Measurements from ENCODE around the gene OR4K14. TPM values are rescaled to one million over a fixed set of nuclear protein-coding genes. Genes with fewer than 3 reads are reported as not detected.

Gene OR4K14
- total RNA-seq = not detected
- not detected for polyA plus RNA-seq
- long read RNA-seq, donor 1 = 0 reads
- long read RNA-seq, donor 2 = 0 reads
- long read RNA-seq, donor 3 = 0 reads
- long read RNA-seq, donor 4 = 0 reads

- Histone ChIP-seq H3K4me3 (ENCODE audit: low read length) (no peak within 1 kb of the TSS), H3K4me1 (ENCODE audit: control insufficient read depth, insufficient read depth, low read length) (no peaks in the 10 kb centered on the region), H3K27ac (ENCODE audit: low read length) (no peak within 1 kb of the TSS), H3K27me3 (ENCODE audit: control insufficient read depth, insufficient read depth) (no peaks in the 10 kb centered on the region), H3K9me3 (ENCODE audit: control insufficient read depth, low read length) (peaks cover 2% of the 10 kb centered on the region)
- intact Hi-C loops (cut with DNase I) = no loop called here
- WGBS = 59% methylated on average over 2 of the region's 2 CpGs
- ATAC-seq = no peak
- DNase-seq = no peak
Observed at GRCh38 chr14:20019257-20019865, at the start of gene OR4K14. Gene OR4K14 (minus strand): TSS chr14:20019307. CDS start chr14:20015193, 4,114 bp downstream.

GRCh38 chr14:20059745-20060144 is 40.6 kb upstream of the OR4K14 start, which contains the start of gene OR4L1:
Gene OR4L1 (plus strand): TSS chr14:20060045. CDS start chr14:20060045, 0 bp downstream.
- DNase-seq = no peak
- no peak for ATAC-seq
- intact Hi-C loops (cut with DNase I) = no loop called here
- no peak within 1 kb of the TSS for H3K4me3 ChIP-seq (ENCODE audit: low read length)
- no peaks in the 10 kb centered on the region for H3K4me1 ChIP-seq (ENCODE audit: control insufficient read depth, insufficient read depth, low read length)
- H3K27ac ChIP-seq (ENCODE audit: low read length) = no peak within 1 kb of the TSS
- peaks cover 2% of the 10 kb centered on the region for H3K9me3 ChIP-seq (ENCODE audit: control insufficient read depth, low read length)
- no peaks in the 10 kb centered on the region for H3K27me3 ChIP-seq (ENCODE audit: control insufficient read depth, insufficient read depth)
- 55% methylated on average over 2 of the region's 2 CpGs for WGBS

GRCh38 chr14:20048202-20048601 is 29.1 kb upstream of the OR4K14 start:
- H3K27ac ChIP-seq (ENCODE audit: low read length) = no peak overlapping the region
- no peaks in the 10 kb centered on the region for H3K27me3 ChIP-seq (ENCODE audit: control insufficient read depth, insufficient read depth)
- intact Hi-C loops (cut with DNase I) = no loop called here
- H3K9me3 ChIP-seq (ENCODE audit: control insufficient read depth, low read length) = no peaks in the 10 kb centered on the region
- ATAC-seq = no peak
- 48% methylated on average over 1 of the region's 1 CpG for WGBS
- H3K4me3 ChIP-seq (ENCODE audit: low read length) = no peak overlapping the region
- no peak for DNase-seq
- no peaks in the 10 kb centered on the region for H3K4me1 ChIP-seq (ENCODE audit: control insufficient read depth, insufficient read depth, low read length)

- Histone ChIP-seq H3K9me3 (ENCODE audit: control insufficient read depth, low read length) (no peaks in the 10 kb centered on the region), H3K4me1 (ENCODE audit: control insufficient read depth, insufficient read depth, low read length) (no peaks in the 10 kb centered on the region), H3K27me3 (ENCODE audit: control insufficient read depth, insufficient read depth) (no peaks in the 10 kb centered on the region), H3K27ac (ENCODE audit: low read length) (no peak overlapping the region), H3K4me3 (ENCODE audit: low read length) (no peak overlapping the region)
- ATAC-seq (no peak), DNase-seq (no peak)
- 66% methylated on average over 5 of the region's 5 CpGs for WGBS
- intact Hi-C loops (cut with DNase I) = no loop called here
Observed at GRCh38 chr14:20044243-20044642, 25.1 kb upstream of the OR4K14 start.

- Histone ChIP-seq H3K4me1 (ENCODE audit: control insufficient read depth, insufficient read depth, low read length) (no peaks in the 10 kb centered on the region), H3K27ac (ENCODE audit: low read length) (no peak within 1 kb of the TSS), H3K9me3 (ENCODE audit: control insufficient read depth, low read length) (no peaks in the 10 kb centered on the region), H3K27me3 (ENCODE audit: control insufficient read depth, insufficient read depth) (no peaks in the 10 kb centered on the region), H3K4me3 (ENCODE audit: low read length) (no peak within 1 kb of the TSS)
- DNase-seq (no peak), ATAC-seq (no peak)
- WGBS = 92% methylated on average over 4 of the region's 4 CpGs
- intact Hi-C loops (cut with DNase I) = no loop called here
Observed at GRCh38 chr14:20035938-20036337, 16.8 kb upstream of the OR4K14 start, which contains the start of gene OR4K13. Gene OR4K13 (minus strand): TSS chr14:20036038. CDS start chr14:20034758, 1,280 bp downstream.

GRCh38 chr14:20035449-20035848 is 16.3 kb upstream of the OR4K14 start:
- ATAC-seq = no peak
- Histone ChIP-seq H3K27ac (ENCODE audit: low read length) (no peak overlapping the region), H3K9me3 (ENCODE audit: control insufficient read depth, low read length) (no peaks in the 10 kb centered on the region), H3K27me3 (ENCODE audit: control insufficient read depth, insufficient read depth) (no peaks in the 10 kb centered on the region), H3K4me1 (ENCODE audit: control insufficient read depth, insufficient read depth, low read length) (no peaks in the 10 kb centered on the region), H3K4me3 (ENCODE audit: low read length) (no peak overlapping the region)
- WGBS = 62% methylated on average over 3 of the region's 3 CpGs
- no peak for DNase-seq
- intact Hi-C loops (cut with DNase I) = no loop called here

- WGBS = 72% methylated on average over 6 of the region's 6 CpGs
- no peak overlapping the region for H3K4me3 ChIP-seq (ENCODE audit: low read length)
- no peaks in the 10 kb centered on the region for H3K9me3 ChIP-seq (ENCODE audit: control insufficient read depth, low read length)
- H3K27me3 ChIP-seq (ENCODE audit: control insufficient read depth, insufficient read depth) = no peaks in the 10 kb centered on the region
- H3K27ac ChIP-seq (ENCODE audit: low read length) = no peak overlapping the region
- intact Hi-C loops (cut with DNase I) = no loop called here
- DNase-seq (no peak), ATAC-seq (no peak)
- no peaks in the 10 kb centered on the region for H3K4me1 ChIP-seq (ENCODE audit: control insufficient read depth, insufficient read depth, low read length)
Observed at GRCh38 chr14:20031058-20031457, 12.0 kb upstream of the OR4K14 start.

GRCh38 chr14:20008156-20008555 is 11.0 kb downstream of the OR4K14 start:
- DNase-seq = no peak

GRCh38 chr14:20002319-20002718 is 16.8 kb downstream of the OR4K14 start:
- H3K27ac ChIP-seq (ENCODE audit: low read length) = no peak overlapping the region
- DNase-seq (no peak), ATAC-seq (no peak)
- H3K9me3 ChIP-seq (ENCODE audit: control insufficient read depth, low read length) = no peaks in the 10 kb centered on the region
- H3K4me1 ChIP-seq (ENCODE audit: control insufficient read depth, insufficient read depth, low read length) = no peaks in the 10 kb centered on the region
- H3K4me3 ChIP-seq (ENCODE audit: low read length) = no peak overlapping the region
- intact Hi-C loops (cut with DNase I) = no loop called here
- H3K27me3 ChIP-seq (ENCODE audit: control insufficient read depth, insufficient read depth) = no peaks in the 10 kb centered on the region
- 70% methylated on average over 7 of the region's 7 CpGs for WGBS

More at GRCh38 chr14:20008156-20008555, 11.0 kb downstream of the OR4K14 start:
- H3K4me3 ChIP-seq (ENCODE audit: low read length) = no peak overlapping the region
- no peaks in the 10 kb centered on the region for H3K9me3 ChIP-seq (ENCODE audit: control insufficient read depth, low read length)
- no peaks in the 10 kb centered on the region for H3K4me1 ChIP-seq (ENCODE audit: control insufficient read depth, insufficient read depth, low read length)
- no peak overlapping the region for H3K27ac ChIP-seq (ENCODE audit: low read length)
- intact Hi-C loops (cut with DNase I) = no loop called here
- no peaks in the 10 kb centered on the region for H3K27me3 ChIP-seq (ENCODE audit: control insufficient read depth, insufficient read depth)
- ATAC-seq = no peak

GRCh38 chr14:20001863-20002262 is 17.2 kb downstream of the OR4K14 start, which contains the start of gene OR4Q2:
Gene OR4Q2 (plus strand): TSS chr14:20002163.
- Histone ChIP-seq H3K4me3 (ENCODE audit: low read length) (no peak within 1 kb of the TSS), H3K4me1 (ENCODE audit: control insufficient read depth, insufficient read depth, low read length) (no peaks in the 10 kb centered on the region), H3K9me3 (ENCODE audit: control insufficient read depth, low read length) (no peaks in the 10 kb centered on the region), H3K27me3 (ENCODE audit: control insufficient read depth, insufficient read depth) (no peaks in the 10 kb centered on the region), H3K27ac (ENCODE audit: low read length) (no peak within 1 kb of the TSS)
- DNase-seq (no peak), ATAC-seq (no peak)
- intact Hi-C loops (cut with DNase I) = no loop called here

- WGBS = 67% methylated on average over 2 of the region's 2 CpGs
- H3K9me3 ChIP-seq (ENCODE audit: control insufficient read depth, low read length) = no peaks in the 10 kb centered on the region
- ATAC-seq = no peak
Observed at GRCh38 chr14:19993438-19993837, 25.7 kb downstream of the OR4K14 start.

GRCh38 chr14:19975291-19975690 is 43.8 kb downstream of the OR4K14 start, which contains the start of gene OR4K15:
Gene OR4K15 (plus strand): TSS chr14:19975591. CDS start chr14:19975591, 0 bp downstream.
- WGBS = 98% methylated on average over 3 of the region's 3 CpGs
- Histone ChIP-seq H3K4me3 (ENCODE audit: low read length) (no peak within 1 kb of the TSS), H3K4me1 (ENCODE audit: control insufficient read depth, insufficient read depth, low read length) (no peaks in the 10 kb centered on the region), H3K27ac (ENCODE audit: low read length) (no peak within 1 kb of the TSS), H3K9me3 (ENCODE audit: control insufficient read depth, low read length) (no peaks in the 10 kb centered on the region), H3K27me3 (ENCODE audit: control insufficient read depth, insufficient read depth) (no peaks in the 10 kb centered on the region)
- ATAC-seq (no peak), DNase-seq (no peak)
- intact Hi-C loops (cut with DNase I) = no loop called here

More at GRCh38 chr14:19993438-19993837, 25.7 kb downstream of the OR4K14 start:
- Histone ChIP-seq H3K4me1 (ENCODE audit: control insufficient read depth, insufficient read depth, low read length) (no peaks in the 10 kb centered on the region), H3K27ac (ENCODE audit: low read length) (no peak overlapping the region), H3K27me3 (ENCODE audit: control insufficient read depth, insufficient read depth) (no peaks in the 10 kb centered on the region), H3K4me3 (ENCODE audit: low read length) (no peak overlapping the region)
- no peak for DNase-seq
- intact Hi-C loops (cut with DNase I) = no loop called here

Measured in right cardiac atrium (tissue), 5 donors.